NCI-H146 treated with DMSO at 0.1 percent for 48 hours (cell line): Measurements from ENCODE around the gene KIF9.
"Not testable (repeated sequence)": the region's sequence is repeated elsewhere in the genome, so short reads cannot be mapped to it uniquely, and the experiment has no call there.

Experiments used
- DNase-seq: peaks from one replicate; lab custom pipeline; 2025; ENCODE audit not compliant: unreplicated experiment; lab: John Stamatoyannopoulos, UW

KIF9 gene

GRCh38 chr3:47193871-47194859, 88.4 kb downstream of the KIF9 start:
- no peak for DNase-seq

- no peak for DNase-seq
Measured at GRCh38 chr3:47186285-47186684, 96.3 kb downstream of the KIF9 start.

- DNase-seq: not testable (repeated sequence)
Measured at GRCh38 chr3:47181685-47182084, 100.9 kb downstream of the KIF9 start.

- DNase-seq: not testable (repeated sequence)
Measured at GRCh38 chr3:47180011-47180410, 102.6 kb downstream of the KIF9 start.
